MCF 10A (cell line): Measurements from ENCODE around the gene FAM32A. TPM values are rescaled to one million over a fixed set of nuclear protein-coding genes. Genes with fewer than 3 reads are reported as not detected.

Source experiments
- BruUV-seq: library from RNA; stranded (reverse); fragments of 400-500 nt; replicated peaks from 2 replicates; lab custom pipeline; 2021; lab: Mats Ljungman, UMichigan
- CTCF ChIA-PET: fragments of 300-600 bp; sonication (Branson Sonifier 250); formaldehyde crosslinking; extraction: SDS; loops from one replicate; lab custom pipeline; 2021; ENCODE audit warnings: antibody characterized with exemption, inconsistent platforms; lab: Yijun Ruan, JAX
- POLR2A ChIA-PET: fragments of 300-600, 350-650 bp; sonication (Branson Sonifier 250); formaldehyde crosslinking; extraction: SDS; loops from one replicate; lab custom pipeline; 2020; ENCODE audit warnings: antibody characterized with exemption, inconsistent platforms; lab: Yijun Ruan, JAX
- DNase-seq: peaks from one replicate; pipeline ENCODE4 v3.0.0-alpha.2; 2018; ENCODE audit not compliant: unreplicated experiment
- H3K27ac Mint-ChIP-seq: one replicate; pipeline ENCODE4 v1.8.0; 2022; ENCODE audit warnings: mild to moderate bottlenecking, low read depth, mixed read lengths; ENCODE audit not compliant: unreplicated experiment
- H3K27me3 Mint-ChIP-seq: one replicate; pipeline ENCODE4 v1.8.0; 2022; ENCODE audit warnings: mixed read lengths; ENCODE audit not compliant: insufficient read depth, unreplicated experiment
- H3K36me3 Mint-ChIP-seq: one replicate; pipeline ENCODE4 v1.8.0; 2022; ENCODE audit warnings: mild to moderate bottlenecking, moderate library complexity, mixed read lengths; ENCODE audit not compliant: insufficient read depth, unreplicated experiment
- H3K4me1 Mint-ChIP-seq: one replicate; pipeline ENCODE4 v1.8.0; 2022; ENCODE audit warnings: mixed read lengths; ENCODE audit not compliant: insufficient read depth, unreplicated experiment
- H3K4me3 Mint-ChIP-seq: one replicate; pipeline ENCODE4 v1.8.0; 2022; ENCODE audit warnings: mild to moderate bottlenecking, moderate library complexity, mixed read lengths; ENCODE audit not compliant: unreplicated experiment
- H3K9me3 Mint-ChIP-seq: one replicate; pipeline ENCODE4 v1.8.0; 2022; ENCODE audit warnings: mixed read lengths; ENCODE audit not compliant: unreplicated experiment
- intact Hi-C: fragments of 100-400 bp; cut with micrococcal nuclease; formaldehyde crosslinking; loops from 2 replicates; pipeline ENCODE4 v1.14.1; 2022
- total RNA-seq: library from RNA; stranded (reverse); gene quantifications from 2 replicates; pipeline ENCODE4 v1.2.3, GENCODE V29; 2022
- TF ChIP-seq, protein P1 (sequence below): fragments of 200-600 bp; IDR thresholded peaks from one replicate; pipeline ENCODE4 v1.8.0; 2022; ENCODE audit warnings: antibody characterized with exemption, mild to moderate bottlenecking; ENCODE audit not compliant: unreplicated experiment

The FAM32A gene
- total RNA-seq, 1 experiment from 2014 or later = 48.1 TPM

DNA sequence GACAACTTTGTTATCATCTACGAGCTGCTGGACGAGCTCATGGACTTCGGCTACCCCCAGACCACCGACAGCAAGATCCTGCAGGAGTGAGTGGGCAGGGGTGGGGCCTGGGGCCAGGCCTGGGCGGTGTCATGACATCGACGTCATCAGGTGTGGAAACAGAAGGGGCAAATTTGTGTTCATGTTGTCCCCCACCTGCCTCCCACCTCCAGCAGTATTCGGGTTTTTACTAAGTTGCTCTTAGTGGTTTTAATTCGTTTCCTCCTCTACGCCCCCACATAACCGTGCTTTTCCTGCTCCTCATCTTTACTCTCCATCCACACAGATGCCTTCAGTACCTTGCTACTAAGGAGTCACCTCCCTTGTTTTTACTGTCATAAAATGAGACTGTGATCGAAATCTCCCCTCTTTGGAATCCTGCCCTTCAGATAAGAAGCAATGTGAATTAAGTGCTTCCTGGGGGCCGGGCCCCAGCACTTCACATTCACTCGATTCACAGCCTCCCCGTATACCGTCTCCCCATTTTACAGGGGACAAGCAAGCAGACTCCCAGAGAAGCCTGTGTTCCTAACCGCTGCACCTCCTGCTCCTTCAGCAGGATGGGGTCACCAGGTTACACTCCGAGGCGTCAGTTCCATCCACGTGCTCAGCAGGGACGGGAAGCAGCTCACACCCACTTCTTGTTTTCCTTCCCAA lies 23.0 kb downstream of the FAM32A start:
- BruUV-seq = no TSS peak
- intact Hi-C loops = no loop called here
- peaks cover 6% of the 10 kb centered on the region for H3K4me1 Mint-ChIP-seq
- peaks cover 60% of the 10 kb centered on the region for H3K36me3 Mint-ChIP-seq
- no peak for DNase-seq
- H3K4me3 Mint-ChIP-seq = no peak overlapping the region
- POLR2A ChIA-PET = no interaction called here
- CTCF ChIA-PET = interaction anchor here (0.6 to 1.2 kb wide), 2 partner anchors 19 to 166 kb away, joined by 3 to 4 read pairs; no protein-coding TSS in a partner anchor
- no peaks in the 10 kb centered on the region for H3K9me3 Mint-ChIP-seq
- TF ChIP-seq, protein P1, sequence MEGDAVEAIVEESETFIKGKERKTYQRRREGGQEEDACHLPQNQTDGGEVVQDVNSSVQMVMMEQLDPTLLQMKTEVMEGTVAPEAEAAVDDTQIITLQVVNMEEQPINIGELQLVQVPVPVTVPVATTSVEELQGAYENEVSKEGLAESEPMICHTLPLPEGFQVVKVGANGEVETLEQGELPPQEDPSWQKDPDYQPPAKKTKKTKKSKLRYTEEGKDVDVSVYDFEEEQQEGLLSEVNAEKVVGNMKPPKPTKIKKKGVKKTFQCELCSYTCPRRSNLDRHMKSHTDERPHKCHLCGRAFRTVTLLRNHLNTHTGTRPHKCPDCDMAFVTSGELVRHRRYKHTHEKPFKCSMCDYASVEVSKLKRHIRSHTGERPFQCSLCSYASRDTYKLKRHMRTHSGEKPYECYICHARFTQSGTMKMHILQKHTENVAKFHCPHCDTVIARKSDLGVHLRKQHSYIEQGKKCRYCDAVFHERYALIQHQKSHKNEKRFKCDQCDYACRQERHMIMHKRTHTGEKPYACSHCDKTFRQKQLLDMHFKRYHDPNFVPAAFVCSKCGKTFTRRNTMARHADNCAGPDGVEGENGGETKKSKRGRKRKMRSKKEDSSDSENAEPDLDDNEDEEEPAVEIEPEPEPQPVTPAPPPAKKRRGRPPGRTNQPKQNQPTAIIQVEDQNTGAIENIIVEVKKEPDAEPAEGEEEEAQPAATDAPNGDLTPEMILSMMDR = no peak
- H3K27me3 Mint-ChIP-seq = no peaks in the 10 kb centered on the region
- H3K27ac Mint-ChIP-seq = no peak overlapping the region

DNA sequence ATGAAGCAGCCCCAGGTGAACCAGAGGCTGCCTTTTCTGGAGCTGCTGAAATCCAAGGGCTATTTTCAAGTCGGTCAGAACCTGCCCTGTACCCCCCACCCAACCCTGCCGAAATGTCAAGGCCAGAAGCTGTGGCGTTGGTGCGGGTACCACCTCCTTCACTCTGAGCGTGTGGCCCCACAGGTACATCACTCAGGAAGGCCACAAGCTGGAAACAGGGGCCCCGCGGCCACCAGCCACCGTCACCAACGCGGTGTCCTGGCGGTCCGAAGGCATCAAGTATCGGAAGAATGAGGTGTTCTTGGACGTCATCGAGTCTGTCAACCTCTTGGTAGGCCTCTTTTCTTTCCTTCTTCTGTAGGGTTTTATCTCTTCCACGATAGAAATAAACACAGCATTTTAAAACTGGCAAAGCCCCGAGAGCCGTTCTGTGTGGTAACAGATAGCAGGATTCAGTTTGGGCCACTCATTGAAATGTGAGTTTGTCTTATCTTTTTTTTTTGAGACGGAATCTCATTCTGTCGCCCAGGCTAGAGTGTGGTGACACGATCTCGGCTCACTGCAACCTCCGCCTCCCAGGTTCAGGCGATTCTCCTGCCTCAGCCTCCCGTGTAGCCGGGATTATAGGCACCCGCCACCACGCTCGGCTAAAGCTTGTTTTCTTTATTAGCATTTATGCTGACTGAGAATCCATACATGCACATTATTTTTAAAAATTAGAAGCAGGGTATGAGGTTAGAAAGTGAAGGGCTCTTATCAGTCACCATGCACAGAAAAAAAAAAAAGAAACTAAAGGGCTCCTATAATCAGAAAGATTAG lies 23.8 kb downstream of the FAM32A start:
- H3K36me3 Mint-ChIP-seq = peaks cover 57% of the 10 kb centered on the region
- no peak for DNase-seq
- ChIA-PET CTCF (no interaction called here), POLR2A (interaction anchor here (1.8 kb wide), 1 partner anchor 9 kb away, joined by 3 read pairs; no protein-coding TSS in a partner anchor)
- intact Hi-C loops = no loop called here
- H3K4me1 Mint-ChIP-seq = peaks cover 8% of the 10 kb centered on the region
- H3K9me3 Mint-ChIP-seq = no peaks in the 10 kb centered on the region
- no peak overlapping the region for H3K4me3 Mint-ChIP-seq
- H3K27ac Mint-ChIP-seq = no peak overlapping the region
- no peaks in the 10 kb centered on the region for H3K27me3 Mint-ChIP-seq
- TF ChIP-seq, protein P1 = no peak
- no TSS peak for BruUV-seq

DNA sequence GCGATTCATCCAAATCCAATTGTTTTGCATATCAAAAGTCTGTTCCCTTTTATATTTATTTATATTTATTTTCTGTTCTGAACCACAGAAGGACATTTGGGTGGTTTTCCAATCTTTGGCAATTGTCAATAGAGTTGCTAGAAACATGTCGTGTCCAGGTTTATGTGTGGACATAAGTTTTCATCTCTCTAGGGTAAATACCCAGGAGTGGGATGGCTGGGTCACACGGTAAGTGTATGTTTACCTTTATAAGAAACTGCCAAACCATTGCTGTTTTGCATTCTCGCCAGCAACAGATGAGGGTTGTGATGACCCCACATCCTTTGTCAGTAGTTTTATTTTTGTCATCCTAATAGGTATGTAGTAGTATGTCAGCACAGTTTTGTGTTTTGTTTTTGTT lies 25.0 kb downstream of the FAM32A start:
- peaks cover 8% of the 10 kb centered on the region for H3K4me1 Mint-ChIP-seq
- BruUV-seq = no TSS peak
- H3K9me3 Mint-ChIP-seq = no peaks in the 10 kb centered on the region
- no peaks in the 10 kb centered on the region for H3K27me3 Mint-ChIP-seq
- no peak for DNase-seq
- CTCF ChIA-PET = interaction anchor here (0.6 kb wide), 1 partner anchor 580 kb away, joined by 3 read pairs; no protein-coding TSS in a partner anchor
- H3K36me3 Mint-ChIP-seq = peaks cover 55% of the 10 kb centered on the region
- POLR2A ChIA-PET = interaction anchor here (1.8 kb wide), 1 partner anchor 10 kb away, joined by 3 read pairs; no protein-coding TSS in a partner anchor
- no peak overlapping the region for H3K27ac Mint-ChIP-seq
- intact Hi-C loops = no loop called here
- H3K4me3 Mint-ChIP-seq = no peak overlapping the region
- TF ChIP-seq, protein P1 = no peak

DNA sequence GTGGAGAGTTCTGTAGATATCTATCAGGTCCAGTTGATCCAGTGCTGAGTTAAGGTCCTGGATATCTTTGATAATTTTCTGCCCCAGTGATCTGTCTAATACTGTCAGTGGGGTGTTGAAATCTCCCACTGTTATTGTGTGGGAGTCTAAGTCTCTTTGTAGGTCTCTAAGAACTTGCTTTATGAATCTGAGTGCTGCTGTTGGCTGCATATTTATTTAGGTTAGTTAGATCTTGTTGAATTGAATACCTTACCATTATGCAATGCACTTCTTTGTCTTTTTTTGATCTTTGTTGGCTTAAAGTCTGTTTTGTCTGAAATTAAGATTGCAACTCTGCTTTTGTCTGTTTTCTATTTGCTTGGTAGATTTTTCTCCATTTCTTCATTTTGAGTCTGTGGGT lies 27.9 kb downstream of the FAM32A start:
- no peaks in the 10 kb centered on the region for H3K9me3 Mint-ChIP-seq
- no peaks in the 10 kb centered on the region for H3K27me3 Mint-ChIP-seq
- no peak overlapping the region for H3K4me3 Mint-ChIP-seq
- TF ChIP-seq, protein P1 = no peak
- POLR2A ChIA-PET = no interaction called here
- CTCF ChIA-PET = no interaction called here
- peaks cover 8% of the 10 kb centered on the region for H3K4me1 Mint-ChIP-seq
- no peak overlapping the region for H3K27ac Mint-ChIP-seq
- no peak for DNase-seq
- intact Hi-C loops = no loop called here
- H3K36me3 Mint-ChIP-seq = peaks cover 55% of the 10 kb centered on the region
- no TSS peak for BruUV-seq
